Heart left ventricle (tissue), 13 donors: ENCODE data around the gene ST6GALNAC4.

Experiments
- CTCF ChIP-seq, 12 donors: fragments of 200-600 bp; sonication (generic) in 4 of 12; IDR thresholded peaks; one replicate each; pipeline versions ENCODE4 v1.5.0 to v1.8.0; 2018 to 2022; ENCODE audit warnings: antibody characterized with exemption in 12 of 12, mild to moderate bottlenecking in 5 of 12
- POLR2A ChIP-seq, 2 donors: fragments of 450-650 bp; IDR thresholded peaks; one replicate each; pipeline ENCODE4 v1.6.1; 2017; ENCODE audit warnings: antibody characterized with exemption in 2 of 2, mild to moderate bottlenecking in 2 of 2, moderate library complexity in 2 of 2
- donor health status: ischemic (EF 13 %, LVEDD 7.1; RV severe dilation, severe dysfunction).
- donor health status: DM: no; HTN: yes; CAD: no.
- donor health status: DM: no; HTN: no; CAD: no.
- donor health status: ischemic (EF 25% LVEDD 6.9; RV normal size, moderate dysfunction).
- donor health status: ischemic (EF 25% LVEDD 5.7; RV mildly dilated, moderate dysfunction).
- donor health status: ischemic (EF 35%, LVEDD 5.7; RV mildly dilated, moderate dysfunction).
- donor health status: nonischemic (EF 11% LVEDD 7.7; RV severe dilation, severe dysfunction).
- donor health status: DM: yes; HTN: yes; CAD: no.
- donor health status: PGD.
- donor health status: ischemic (EF 29% LVEDD 5.4; RV normal size, mild dysfunction).
- donor health status: nonischemic (EF 23%, LVEDD 6.1; RV moderate dilation, normal function).

- TF ChIP-seq POLR2A (IDR thresholded peaks at IDR 0.05) (no peak), CTCF (IDR thresholded peaks at IDR 0.05) (no peak)
Measured at GRCh38 chr9:127866535-127866934, 50.3 kb downstream of the ST6GALNAC4 start.
